ENCODE data around the gene THAP5. TPM values are rescaled to one million over a fixed set of nuclear protein-coding genes. Genes with fewer than 3 reads are reported as not detected.
A peak's percentile ranks its signal among the peaks of the same experiment; 100 is the strongest.

The THAP5 gene
- total RNA-seq, 2 experiments from 2014 or later: 11.7 to 12.6 TPM

GRCh38 chr7:108570146-108570755 lies 745 bp upstream of the THAP5 start:
- Mint-ChIP-seq H3K4me3 (peak overlapping the region; percentile 93), H3K36me3 (ENCODE audit: low read depth) (peaks cover 92% of the 10 kb centered on the region), H3K4me1 (ENCODE audit: low read depth) (peaks cover 81% of the 10 kb centered on the region), H3K27ac (peak overlapping the region; percentile 99), H3K9me3 (peaks cover 2% of the 10 kb centered on the region), H3K27me3 (no peaks in the 10 kb centered on the region)
- H3K36me3 ChIP-seq (ENCODE audit: insufficient read depth, low read length): peaks cover 28% of the 10 kb centered on the region
- H3K4me1 ChIP-seq (ENCODE audit: insufficient read depth, low read length): peaks cover 18% of the 10 kb centered on the region
- DNase-seq (peak in 12 of 14 experiments; percentile 9 to 75 (median 40)), ATAC-seq (ENCODE audit: poor library complexity) (peak; percentile 9)
- ChIA-PET POLR2A (interaction anchor here (0.7 to 3.0 kb wide), 18 partner anchors 8 to 1910 kb away, joined by 3 to 151 read pairs (median 6); partner anchors contain the start of genes CBLL1, CCDC71L, HBP1 and PNPLA8), CTCF (interaction anchor here (1.8 kb wide), 1 partner anchor 46 kb away, joined by 6 read pairs; no protein-coding TSS in a partner anchor)
- H3K4me3 ChIP-seq (ENCODE audit: low read length): peak overlapping the region; percentile 78
- no peaks in the 10 kb centered on the region for H3K27me3 ChIP-seq (ENCODE audit: control insufficient read depth in 1 of 2, insufficient read depth in 2 of 2, low read length in 2 of 2)
- peak overlapping the region; percentile 98 to 99 for H3K27ac ChIP-seq (ENCODE audit: low read depth in 1 of 2, low read length in 2 of 2)
- TF ChIP-seq, protein P1, sequence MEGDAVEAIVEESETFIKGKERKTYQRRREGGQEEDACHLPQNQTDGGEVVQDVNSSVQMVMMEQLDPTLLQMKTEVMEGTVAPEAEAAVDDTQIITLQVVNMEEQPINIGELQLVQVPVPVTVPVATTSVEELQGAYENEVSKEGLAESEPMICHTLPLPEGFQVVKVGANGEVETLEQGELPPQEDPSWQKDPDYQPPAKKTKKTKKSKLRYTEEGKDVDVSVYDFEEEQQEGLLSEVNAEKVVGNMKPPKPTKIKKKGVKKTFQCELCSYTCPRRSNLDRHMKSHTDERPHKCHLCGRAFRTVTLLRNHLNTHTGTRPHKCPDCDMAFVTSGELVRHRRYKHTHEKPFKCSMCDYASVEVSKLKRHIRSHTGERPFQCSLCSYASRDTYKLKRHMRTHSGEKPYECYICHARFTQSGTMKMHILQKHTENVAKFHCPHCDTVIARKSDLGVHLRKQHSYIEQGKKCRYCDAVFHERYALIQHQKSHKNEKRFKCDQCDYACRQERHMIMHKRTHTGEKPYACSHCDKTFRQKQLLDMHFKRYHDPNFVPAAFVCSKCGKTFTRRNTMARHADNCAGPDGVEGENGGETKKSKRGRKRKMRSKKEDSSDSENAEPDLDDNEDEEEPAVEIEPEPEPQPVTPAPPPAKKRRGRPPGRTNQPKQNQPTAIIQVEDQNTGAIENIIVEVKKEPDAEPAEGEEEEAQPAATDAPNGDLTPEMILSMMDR (IDR thresholded peaks at IDR 0.05): no peak
- intact Hi-C loops (cut with DNase I, micrococcal nuclease): loop anchor here in 1 of 2 experiments (5.0 kb wide), 1 partner anchor 678 kb away; the partner anchor contains the start of gene DLD
- H3K9me3 ChIP-seq (ENCODE audit: control insufficient read depth in 1 of 2, insufficient read depth in 1 of 2, low read length in 2 of 2): no peaks in the 10 kb centered on the region

GRCh38 chr7:108568801-108569380 lies 615 bp downstream of the THAP5 start:
- DNase-seq (peak in 3 of 14 experiments; percentile 0 to 85 (median 66)), ATAC-seq (ENCODE audit: poor library complexity) (peak; percentile 28)
- Mint-ChIP-seq H3K4me3 (peak overlapping the region; percentile 93), H3K36me3 (ENCODE audit: low read depth) (peaks cover 92% of the 10 kb centered on the region), H3K9me3 (peaks cover 2% of the 10 kb centered on the region), H3K27ac (peak overlapping the region; percentile 99), H3K4me1 (ENCODE audit: low read depth) (peaks cover 77% of the 10 kb centered on the region), H3K27me3 (no peaks in the 10 kb centered on the region)
- peaks cover 27% of the 10 kb centered on the region for H3K36me3 ChIP-seq (ENCODE audit: insufficient read depth, low read length)
- H3K9me3 ChIP-seq (ENCODE audit: control insufficient read depth in 1 of 2, insufficient read depth in 1 of 2, low read length in 2 of 2): no peaks in the 10 kb centered on the region
- TF ChIP-seq, protein P1 (IDR thresholded peaks at IDR 0.05): no peak
- peak overlapping the region; percentile 98 to 99 for H3K27ac ChIP-seq (ENCODE audit: low read depth in 1 of 2, low read length in 2 of 2)
- intact Hi-C loops (cut with DNase I, micrococcal nuclease): loop anchor here (1.0 kb wide), 2 partner anchors 42 to 43 kb away; partner anchors contain the start of gene PNPLA8 (in 1 of the 2)
- ChIA-PET POLR2A (interaction anchor here (0.7 to 3.0 kb wide), 14 partner anchors 9 to 1400 kb away, joined by 3 to 151 read pairs (median 6); partner anchors contain the start of genes CBLL1, HBP1 and PNPLA8), CTCF (interaction anchor here (1.4 to 1.8 kb wide), 2 partner anchors 43 to 45 kb away, joined by 3 to 6 read pairs; partner anchors contain the start of gene PNPLA8)
- no peaks in the 10 kb centered on the region for H3K27me3 ChIP-seq (ENCODE audit: control insufficient read depth in 1 of 2, insufficient read depth in 2 of 2, low read length in 2 of 2)
- peak overlapping the region; percentile 78 for H3K4me3 ChIP-seq (ENCODE audit: low read length)
- peaks cover 16% of the 10 kb centered on the region for H3K4me1 ChIP-seq (ENCODE audit: insufficient read depth, low read length)

DNA sequence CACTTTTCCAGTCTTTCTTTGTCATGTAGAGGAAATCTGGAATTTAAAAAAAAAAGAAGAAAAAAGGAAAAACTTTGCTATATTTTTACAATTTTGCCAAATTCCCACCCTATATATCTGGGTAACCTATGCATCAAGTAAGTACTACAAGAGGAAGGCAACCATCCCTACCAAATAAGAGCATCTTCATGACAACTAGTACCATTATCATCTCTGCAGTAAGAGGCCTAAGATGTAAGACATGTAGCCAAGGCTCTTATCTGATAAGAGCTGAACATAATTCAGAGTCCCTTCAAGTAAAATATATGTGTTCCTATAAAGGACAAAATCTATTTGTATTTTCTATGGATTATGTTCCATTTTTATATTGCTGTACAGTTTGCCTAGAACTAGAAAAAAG lies 3.5 kb downstream of the THAP5 start:
- ChIA-PET CTCF (no interaction called here), POLR2A (no interaction called here)
- H3K4me3 Mint-ChIP-seq: no peak overlapping the region
- no peak for ATAC-seq (ENCODE audit: poor library complexity)
- H3K27me3 Mint-ChIP-seq: no peaks in the 10 kb centered on the region
- H3K27ac Mint-ChIP-seq: peak overlapping the region; percentile 58
- H3K4me1 ChIP-seq (ENCODE audit: insufficient read depth, low read length): peaks cover 12% of the 10 kb centered on the region
- intact Hi-C loops (cut with DNase I, micrococcal nuclease): no loop called here
- H3K27me3 ChIP-seq (ENCODE audit: control insufficient read depth in 1 of 2, insufficient read depth in 2 of 2, low read length in 2 of 2): no peaks in the 10 kb centered on the region
- DNase-seq: no peak
- peaks cover 2% of the 10 kb centered on the region for H3K9me3 Mint-ChIP-seq
- no peak overlapping the region for H3K4me3 ChIP-seq (ENCODE audit: low read length)
- TF ChIP-seq, protein P1 (IDR thresholded peaks at IDR 0.05): no peak
- H3K27ac ChIP-seq (ENCODE audit: low read depth in 1 of 2, low read length in 2 of 2): no peak overlapping the region
- H3K36me3 Mint-ChIP-seq (ENCODE audit: low read depth): peaks cover 85% of the 10 kb centered on the region
- peaks cover 11% of the 10 kb centered on the region for H3K36me3 ChIP-seq (ENCODE audit: insufficient read depth, low read length)
- H3K9me3 ChIP-seq (ENCODE audit: control insufficient read depth in 1 of 2, insufficient read depth in 1 of 2, low read length in 2 of 2): no peaks in the 10 kb centered on the region
- H3K4me1 Mint-ChIP-seq (ENCODE audit: low read depth): peaks cover 50% of the 10 kb centered on the region
